H1 (cell line): ENCODE data around the gene KIAA0586. TPM values are rescaled to one million over a fixed set of nuclear protein-coding genes. Genes with fewer than 3 reads are reported as not detected.

Experiments used
- CTCF ChIA-PET: fragments of 300-600 bp; sonication (Branson Sonifier 250); formaldehyde crosslinking; loops from one replicate; lab custom pipeline; 2021; ENCODE audit not compliant: partially characterized antibody; lab: Charles Lee
- POLR2A ChIA-PET: fragments of 300-600 bp; sonication (Branson Sonifier 250); formaldehyde crosslinking; loops from one replicate; lab custom pipeline; 2021; ENCODE audit warnings: inconsistent platforms; ENCODE audit not compliant: partially characterized antibody; lab: Charles Lee
- DNase-seq, 2 experiments: peaks; one replicate each; pipeline versions ENCODE4 v3.0.0 to v3.0.0-alpha.2; 2010 to 2022; ENCODE audit warnings: low spot score in 2 of 2, low read depth in 1 of 2, mixed read lengths in 1 of 2
- FAIRE-seq: peaks from 2 replicates; lab custom pipeline; 2011; peaks lifted over from hg19 to GRCh38; lab: Jason Lieb, UNC
- H2AFZ ChIP-seq: 2 replicates; pipeline ENCODE4 v1.8.1; 2012; ENCODE audit warnings: low read length, inconsistent platforms
- H2AK5ac ChIP-seq: 2 replicates; pipeline ENCODE4 v1.6.1; 2013; ENCODE audit warnings: low read depth, low read length
- H2BK120ac ChIP-seq: replicated peaks from 2 replicates; pipeline ENCODE3; 2013; ENCODE audit warnings: low read depth, low read length, inconsistent platforms
- H2BK12ac ChIP-seq: 2 replicates; pipeline ENCODE4 v1.6.1; 2013; ENCODE audit warnings: low read depth, low read length
- H2BK15ac ChIP-seq: 2 replicates; pipeline ENCODE4 v1.6.1; 2013; ENCODE audit warnings: low read length
- H2BK20ac ChIP-seq: 2 replicates; pipeline ENCODE4 v1.6.1; 2013; ENCODE audit warnings: low read length
- H2BK5ac ChIP-seq: 2 replicates; pipeline ENCODE4 v1.6.1; 2013; ENCODE audit warnings: low read depth, low read length
- H3K14ac ChIP-seq: 2 replicates; pipeline ENCODE4 v1.6.1; 2013; ENCODE audit warnings: inconsistent platforms; ENCODE audit not compliant: insufficient read length
- H3K18ac ChIP-seq: 2 replicates; pipeline ENCODE4 v1.6.1; 2013; ENCODE audit warnings: low read length; ENCODE audit errors: extremely low read depth
- H3K23ac ChIP-seq: 2 replicates; pipeline ENCODE4 v1.6.1; 2013; ENCODE audit warnings: inconsistent platforms; ENCODE audit not compliant: insufficient read length
- H3K23me2 ChIP-seq: 2 replicates; pipeline ENCODE4 v1.6.1; 2013; ENCODE audit warnings: low read depth, low read length
- H3K27ac ChIP-seq: 2 replicates; pipeline ENCODE4 v1.6.1; 2011; ENCODE audit warnings: low read depth, low read length, inconsistent platforms
- H3K27me3 ChIP-seq, 4 experiments: replicated peaks in 1 of 4; 1 replicate in 1 of 4; 2 replicates in 3 of 4; pipeline versions ENCODE4 v1.6.1 to v1.8.1; 2011 to 2013; ENCODE audit warnings: low read length in 3 of 4, mild to moderate bottlenecking in 3 of 4, inconsistent platforms in 2 of 4, mixed read lengths in 2 of 4, moderate library complexity in 1 of 4; ENCODE audit not compliant: control insufficient read depth in 3 of 4, insufficient read depth in 3 of 4; ENCODE audit errors: extremely low read depth in 1 of 4
- H3K36me3 ChIP-seq, 4 experiments: 2 replicates each; pipeline versions ENCODE4 v1.6.1 to v1.8.1; 2011 to 2013; ENCODE audit warnings: mild to moderate bottlenecking in 4 of 4, low read length in 3 of 4, moderate library complexity in 2 of 4, control low read depth in 1 of 4, inconsistent platforms in 1 of 4; ENCODE audit not compliant: insufficient read depth in 4 of 4, control insufficient read depth in 2 of 4
- H3K4ac ChIP-seq: replicated peaks from 2 replicates; pipeline ENCODE3; 2013; ENCODE audit warnings: low read length, low read depth, mixed read lengths, inconsistent platforms; ENCODE audit not compliant: insufficient read length
- H3K4me1 ChIP-seq, 4 experiments: replicated peaks in 1 of 4; 1 replicate in 1 of 4; 2 replicates in 3 of 4; pipeline versions ENCODE4 v1.6.1 to v1.8.1; 2011 to 2013; ENCODE audit warnings: low read length in 3 of 4, inconsistent platforms in 2 of 4, mixed read lengths in 1 of 4; ENCODE audit not compliant: insufficient read depth in 4 of 4, control insufficient read depth in 3 of 4
- H3K4me2 ChIP-seq, 2 experiments: 2 replicates each; pipeline versions ENCODE4 v1.6.1 to v1.8.1; 2011 to 2013; ENCODE audit warnings: low read depth in 2 of 2, low read length in 2 of 2, control low read depth in 1 of 2, inconsistent platforms in 1 of 2, mild to moderate bottlenecking in 1 of 2; ENCODE audit not compliant: insufficient read depth in 1 of 2
- H3K4me3 ChIP-seq, 4 experiments: fragments of 200-600, 300-600 bp in 1 of 4; sonication (generic), shearing (Covaris generic), sonication (Bioruptor Twin) in 1 of 4; 2 replicates each; pipeline versions ENCODE4 v1.5.1 to v1.8.1; 2011 to 2016; ENCODE audit warnings: low read length in 4 of 4, low read depth in 3 of 4, control low read depth in 2 of 4, inconsistent platforms in 2 of 4, mild to moderate bottlenecking in 2 of 4, mixed read lengths in 1 of 4, moderate library complexity in 1 of 4; ENCODE audit not compliant: insufficient read depth in 2 of 4; ENCODE audit errors: extremely low read depth in 1 of 4
- H3K56ac ChIP-seq: replicated peaks from 2 replicates; pipeline ENCODE3; 2013; ENCODE audit warnings: low read depth, mild to moderate bottlenecking, mixed read lengths, low read length, inconsistent platforms; ENCODE audit not compliant: insufficient read length
- H3K79me1 ChIP-seq: 2 replicates; pipeline ENCODE4 v1.6.1; 2013; ENCODE audit warnings: low read depth, low read length, control low read depth
- H3K79me2 ChIP-seq, 2 experiments: 2 replicates each; pipeline versions ENCODE4 v1.6.1 to v1.8.1; 2012 to 2013; ENCODE audit warnings: low read length in 2 of 2, mild to moderate bottlenecking in 2 of 2, inconsistent platforms in 1 of 2; ENCODE audit not compliant: insufficient read depth in 2 of 2, control insufficient read depth in 1 of 2
- H3K9ac ChIP-seq, 4 experiments: replicated peaks in 1 of 4; 1 replicate in 1 of 4; 2 replicates in 3 of 4; pipeline versions ENCODE4 v1.6.1 to v1.8.1; 2011 to 2013; ENCODE audit warnings: low read depth in 3 of 4, low read length in 3 of 4, control low read depth in 2 of 4, mild to moderate bottlenecking in 2 of 4, moderate library complexity in 2 of 4, inconsistent platforms in 1 of 4; ENCODE audit errors: extremely low read depth in 1 of 4
- H3K9me3 ChIP-seq, 2 experiments: 2 replicates each; pipeline versions ENCODE4 v1.6.1 to v1.8.1; 2012 to 2013; ENCODE audit warnings: mild to moderate bottlenecking in 2 of 2, moderate library complexity in 2 of 2, control low read depth in 1 of 2, inconsistent platforms in 1 of 2, low read depth in 1 of 2, low read length in 1 of 2, mixed read lengths in 1 of 2; ENCODE audit not compliant: insufficient read depth in 2 of 2
- H4K20me1 ChIP-seq, 2 experiments: replicated peaks in 1 of 2; 2 replicates each; pipeline versions ENCODE3 to v1.8.1; 2011 to 2013; ENCODE audit warnings: inconsistent platforms in 2 of 2, low read length in 2 of 2, mild to moderate bottlenecking in 1 of 2; ENCODE audit not compliant: insufficient read depth in 2 of 2, control insufficient read depth in 1 of 2
- H4K5ac ChIP-seq: 2 replicates; pipeline ENCODE4 v1.6.1; 2013; ENCODE audit warnings: low read length, low read depth, mixed read lengths, inconsistent platforms; ENCODE audit not compliant: insufficient read length
- H4K8ac ChIP-seq: 2 replicates; pipeline ENCODE4 v1.8.0; 2013; ENCODE audit warnings: mild to moderate bottlenecking, moderate library complexity, low read length, inconsistent platforms; ENCODE audit not compliant: insufficient read depth; ENCODE audit errors: extremely low read depth
- H4K91ac ChIP-seq: replicated peaks from 2 replicates; pipeline ENCODE3; 2013; ENCODE audit warnings: low read length, mixed read lengths, inconsistent platforms; ENCODE audit not compliant: insufficient read length
- EGR1 ChIP-seq: IDR thresholded peaks from 2 replicates; pipeline ENCODE4 v1.6.1; 2011; ENCODE audit warnings: low read depth, low read length, borderline replicate concordance
- TAF1 ChIP-seq: IDR thresholded peaks from 2 replicates; pipeline ENCODE4 v1.6.1; 2011; ENCODE audit warnings: mild to moderate bottlenecking, low read depth, low read length
- WGBS, 2 experiments: shearing (Covaris generic) in 1 of 2; methylation state at CpG; one replicate each; pipeline versions ENCODE4 v1.1.6 to v1.1.7; 2013 to 2015; ENCODE audit warnings: low lambda C conversion rate in 2 of 2, mixed read lengths in 2 of 2, inconsistent platforms in 1 of 2, low coverage in 1 of 2, missing lambda C conversion rate in 1 of 2; ENCODE audit not compliant: insufficient replicate concordance in 2 of 2, insufficient coverage in 1 of 2, insufficient read length in 1 of 2; ENCODE audit errors: extremely low coverage in 1 of 2, missing lambda C conversion rate in 1 of 2; 5-methylcytosine and 5-hydroxymethylcytosine counted together
- polyA plus RNA-seq, 7 experiments: library from polyadenylated mRNA; depleted of rRNA in 3 of 7; stranded (reverse) in 5 of 7; unstranded in 2 of 7; fragments of >200 nt in 5 of 7; fragments of 200-250 nt in 2 of 7; gene quantifications; 1 replicate in 5 of 7; 2 replicates in 1 of 7; 4 replicates in 1 of 7; pipeline versions ENCODE4 v1.2.1 to v1.2.3, GENCODE V29; 2011 to 2013; ENCODE audit warnings: missing spikeins in 2 of 7, mixed read lengths in 2 of 7
- small RNA-seq: library from polyadenylated mRNA; stranded (forward); fragments of <200 nt; extraction: miRNeasy Mini kit (QIAGEN cat#:217004); gene quantifications from one replicate; pipeline ENCODE3, GENCODE V24; 2013; ENCODE audit not compliant: insufficient read depth
- total RNA-seq: library from RNA; stranded (reverse); fragmentation: NEBNext Ultra II Directional; extraction: Animal tissue kit (Norgen Biotek cat#: 25700); gene quantifications from 2 replicates; pipeline ENCODE4 v1.2.1, GENCODE V29; 2021

KIAA0586 gene
- total and polyA plus RNA-seq, 2 of the 8 experiments (the other 6 are each of a cell fraction or from before 2014, with no cell fraction given): 7.2 to 24.8 TPM

- H3K56ac ChIP-seq: no peak overlapping the region
- H3K9ac ChIP-seq: no peak overlapping the region
- FAIRE-seq (no peak), DNase-seq (no peak)
- H2AFZ ChIP-seq: no peak overlapping the region
- H3K4me3 ChIP-seq: no peak overlapping the region
- no peaks in the 10 kb centered on the region for H3K79me2 ChIP-seq
- TF ChIP-seq EGR1: no peak
- TF ChIP-seq TAF1: no peak
- H3K9me3 ChIP-seq: no peaks in the 10 kb centered on the region
- no peak overlapping the region for H3K4ac ChIP-seq
- H4K8ac ChIP-seq: no peak overlapping the region
- no peak overlapping the region for H2BK5ac ChIP-seq
- H3K27me3 ChIP-seq: no peaks in the 10 kb centered on the region
- H3K4me2 ChIP-seq: no peak overlapping the region
- no peaks in the 10 kb centered on the region for H3K36me3 ChIP-seq
- no peaks in the 10 kb centered on the region for H3K79me1 ChIP-seq
- H4K20me1 ChIP-seq: no peaks in the 10 kb centered on the region
- ChIA-PET POLR2A (no interaction called here), CTCF (interaction anchor here (1.0 kb wide), 1 partner anchor 42 kb away, joined by 3 read pairs; no protein-coding TSS in a partner anchor)
- H3K23ac ChIP-seq: no peak overlapping the region
- 92% methylated on average over 2 of the region's 2 CpGs; no CpG with 5 or more reads in 1 of the 2 experiments for WGBS, 2 experiments
- H3K23me2 ChIP-seq: no peaks in the 10 kb centered on the region
- H4K91ac ChIP-seq: no peak overlapping the region
- no peak overlapping the region for H3K27ac ChIP-seq
- H4K5ac ChIP-seq: no peak overlapping the region
- no peak overlapping the region for H2BK15ac ChIP-seq
- no peak overlapping the region for H3K14ac ChIP-seq
- 0 out of 2 replicates have a peak overlapping the region, but pooled peaks have one; percentile 11 for H2BK20ac ChIP-seq
- no peak overlapping the region for H2AK5ac ChIP-seq
- H2BK120ac ChIP-seq: no peak overlapping the region
- H2BK12ac ChIP-seq: no peak overlapping the region
- H3K4me1 ChIP-seq: peaks cover 0 to 6% (median 2%) of the 10 kb centered on the region in 4 experiments; a peak in 3 of 7 replicates
- no peak overlapping the region for H3K18ac ChIP-seq
Measured at GRCh38 chr14:58599707-58600106, 172.2 kb downstream of the KIAA0586 start.

Small RNA genes lying within 50 kb of the gene (small RNA-seq; reads per million reads assigned to genes)
- gene HSBP1P1 (not detected), gene RF00019 (not detected)

Other genes with a start within 250 kb of the KIAA0586 start
- gene ACTR10, start 227.6 kb upstream of the KIAA0586 start, total RNA-seq: 33.9 and 34.6 TPM in 2 replicates
- gene ACTR10, start 227.6 kb upstream of the KIAA0586 start, polyA plus RNA-seq (2011; rRNA removed): 6.9 and 15.4 TPM in 2 replicates
- 283 and 285 TPM in 2 replicates for gene PSMA3, start 182.9 kb upstream of the KIAA0586 start, total RNA-seq
- gene PSMA3, start 182.9 kb upstream of the KIAA0586 start, polyA plus RNA-seq (2011; rRNA removed): 244 and 507 TPM in 2 replicates
- 12.6 and 14.6 TPM in 2 replicates for gene ARID4A, start 129.2 kb upstream of the KIAA0586 start, total RNA-seq
- gene ARID4A, start 129.2 kb upstream of the KIAA0586 start, polyA plus RNA-seq (2011; rRNA removed): 1.9 and 2.1 TPM in 2 replicates
- not detected in 2 replicates for gene TOMM20L, start 31.8 kb upstream of the KIAA0586 start, total RNA-seq
- gene TOMM20L, start 31.8 kb upstream of the KIAA0586 start, polyA plus RNA-seq (2011; rRNA removed): not detected in 2 replicates
- 52.2 and 58.2 TPM in 2 replicates for gene TIMM9, start 188 bp upstream of the KIAA0586 start, total RNA-seq
- 12.3 and 24.0 TPM in 2 replicates for gene TIMM9, start 188 bp upstream of the KIAA0586 start, polyA plus RNA-seq (2011; rRNA removed)
- gene DACT1, start 210.2 kb downstream of the KIAA0586 start, total RNA-seq: 26.2 and 29.8 TPM in 2 replicates
- 3.2 and 4.7 TPM in 2 replicates for gene DACT1, start 210.2 kb downstream of the KIAA0586 start, polyA plus RNA-seq (2011; rRNA removed)